ENCODE measurements around the gene MYOM3. TPM values are rescaled to one million over a fixed set of nuclear protein-coding genes. Genes with fewer than 3 reads are reported as not detected.

The MYOM3 gene
- total RNA-seq, 2 donors from 2014 or later: 0.11 to 0.15 TPM

DNA sequence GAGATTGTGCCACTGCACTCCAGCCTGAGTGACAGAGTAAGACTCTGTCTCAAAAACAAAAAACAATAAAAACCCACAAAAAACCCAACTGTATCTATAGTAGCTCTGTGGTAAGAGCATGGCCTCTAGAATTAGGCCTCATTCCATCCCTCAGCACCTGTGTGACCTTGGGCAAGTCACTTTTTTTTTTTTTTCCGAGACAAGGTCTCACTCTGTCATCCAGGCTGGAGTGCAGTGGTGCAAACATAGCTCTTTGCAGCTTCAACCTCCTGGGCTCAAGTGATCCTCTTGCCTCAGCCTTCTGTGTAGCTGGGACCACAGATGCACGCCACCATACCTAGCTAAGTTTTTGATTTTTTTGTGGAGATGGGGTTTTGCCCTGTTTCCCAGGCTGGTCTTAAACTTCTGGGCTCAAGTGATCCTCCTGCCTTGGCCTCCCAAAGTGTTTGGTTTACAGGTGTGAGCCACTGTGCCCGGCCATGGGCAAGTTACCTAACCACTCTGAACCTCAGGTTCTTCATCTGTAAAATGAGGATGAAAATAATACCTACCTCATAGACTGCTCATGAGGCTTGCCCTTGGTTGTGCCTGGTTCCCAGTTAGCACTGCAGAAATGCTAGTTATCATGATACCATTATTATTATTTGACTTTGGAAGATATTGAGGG, 15.3 kb upstream of the MYOM3 start:
- TF ChIP-seq, protein P1, sequence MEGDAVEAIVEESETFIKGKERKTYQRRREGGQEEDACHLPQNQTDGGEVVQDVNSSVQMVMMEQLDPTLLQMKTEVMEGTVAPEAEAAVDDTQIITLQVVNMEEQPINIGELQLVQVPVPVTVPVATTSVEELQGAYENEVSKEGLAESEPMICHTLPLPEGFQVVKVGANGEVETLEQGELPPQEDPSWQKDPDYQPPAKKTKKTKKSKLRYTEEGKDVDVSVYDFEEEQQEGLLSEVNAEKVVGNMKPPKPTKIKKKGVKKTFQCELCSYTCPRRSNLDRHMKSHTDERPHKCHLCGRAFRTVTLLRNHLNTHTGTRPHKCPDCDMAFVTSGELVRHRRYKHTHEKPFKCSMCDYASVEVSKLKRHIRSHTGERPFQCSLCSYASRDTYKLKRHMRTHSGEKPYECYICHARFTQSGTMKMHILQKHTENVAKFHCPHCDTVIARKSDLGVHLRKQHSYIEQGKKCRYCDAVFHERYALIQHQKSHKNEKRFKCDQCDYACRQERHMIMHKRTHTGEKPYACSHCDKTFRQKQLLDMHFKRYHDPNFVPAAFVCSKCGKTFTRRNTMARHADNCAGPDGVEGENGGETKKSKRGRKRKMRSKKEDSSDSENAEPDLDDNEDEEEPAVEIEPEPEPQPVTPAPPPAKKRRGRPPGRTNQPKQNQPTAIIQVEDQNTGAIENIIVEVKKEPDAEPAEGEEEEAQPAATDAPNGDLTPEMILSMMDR (conservative IDR thresholded peaks at IDR 0.05): no peak
- no peaks in the 10 kb centered on the region for H3K4me1 ChIP-seq (ENCODE audit: control insufficient read depth, insufficient read depth, low read length)
- H3K27ac Mint-ChIP-seq: no peak overlapping the region
- no peaks in the 10 kb centered on the region for H3K27me3 ChIP-seq (ENCODE audit: control insufficient read depth, insufficient read depth, low read length, poor library complexity, severe bottlenecking)
- H3K36me3 Mint-ChIP-seq (ENCODE audit: low read depth): no peaks in the 10 kb centered on the region
- H3K4me3 Mint-ChIP-seq: no peak overlapping the region
- 86 to 89% methylated on average over 2 to 3 of the region's 3 CpGs for WGBS, 2 experiments (ENCODE audit: insufficient coverage in 1 of 2, insufficient read length in 1 of 2)
- H3K27ac ChIP-seq (ENCODE audit: low read depth, low read length): no peak overlapping the region
- no peaks in the 10 kb centered on the region for H3K9me3 Mint-ChIP-seq
- no peaks in the 10 kb centered on the region for H3K27me3 Mint-ChIP-seq (ENCODE audit: insufficient read depth)
- H3K9me3 ChIP-seq (ENCODE audit: control insufficient read depth, low read length): peaks cover 6% of the 10 kb centered on the region
- peaks cover 7% of the 10 kb centered on the region for H3K4me1 Mint-ChIP-seq
- no peak overlapping the region for H3K9ac ChIP-seq (ENCODE audit: extremely low read depth, low read length, poor library complexity, severe bottlenecking)
- no peak overlapping the region for H3K4me3 ChIP-seq (ENCODE audit: low read length)
- no peak for DNase-seq
- H3K36me3 ChIP-seq (ENCODE audit: control insufficient read depth, insufficient read depth, low read length): no peaks in the 10 kb centered on the region

DNA sequence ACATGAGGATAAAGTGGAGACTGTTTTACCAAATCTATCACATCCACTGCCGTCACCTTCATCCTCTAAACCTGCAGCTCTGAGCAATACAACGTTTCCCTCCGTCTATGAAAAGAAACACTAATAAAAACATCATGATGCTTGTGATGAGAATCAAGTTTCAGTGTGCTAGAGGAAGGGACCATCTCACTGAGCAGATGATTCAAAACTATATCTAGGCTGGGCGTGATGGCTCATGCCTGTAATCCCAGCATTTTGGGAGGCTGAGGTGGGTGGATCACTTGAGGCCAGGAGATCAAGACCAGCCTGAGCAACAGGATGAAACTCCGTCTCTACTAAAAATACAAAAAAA, 14.7 kb upstream of the MYOM3 start:
- Mint-ChIP-seq H3K4me3 (no peak overlapping the region), H3K27me3 (ENCODE audit: insufficient read depth) (no peaks in the 10 kb centered on the region), H3K9me3 (no peaks in the 10 kb centered on the region), H3K27ac (no peak overlapping the region), H3K4me1 (peaks cover 7% of the 10 kb centered on the region), H3K36me3 (ENCODE audit: low read depth) (no peaks in the 10 kb centered on the region)
- H3K9me3 ChIP-seq (ENCODE audit: control insufficient read depth, low read length): peaks cover 6% of the 10 kb centered on the region
- no peak overlapping the region for H3K27ac ChIP-seq (ENCODE audit: low read depth, low read length)
- no peak overlapping the region for H3K4me3 ChIP-seq (ENCODE audit: low read length)
- WGBS, 2 experiments (ENCODE audit: insufficient coverage in 1 of 2, insufficient read length in 1 of 2): 80 to 98% methylated on average over 1 to 4 of the region's 5 CpGs
- no peak overlapping the region for H3K9ac ChIP-seq (ENCODE audit: extremely low read depth, low read length, poor library complexity, severe bottlenecking)
- TF ChIP-seq, protein P1 (conservative IDR thresholded peaks at IDR 0.05): no peak
- no peaks in the 10 kb centered on the region for H3K27me3 ChIP-seq (ENCODE audit: control insufficient read depth, insufficient read depth, low read length, poor library complexity, severe bottlenecking)
- no peaks in the 10 kb centered on the region for H3K36me3 ChIP-seq (ENCODE audit: control insufficient read depth, insufficient read depth, low read length)
- no peak for DNase-seq
- H3K4me1 ChIP-seq (ENCODE audit: control insufficient read depth, insufficient read depth, low read length): no peaks in the 10 kb centered on the region

DNA sequence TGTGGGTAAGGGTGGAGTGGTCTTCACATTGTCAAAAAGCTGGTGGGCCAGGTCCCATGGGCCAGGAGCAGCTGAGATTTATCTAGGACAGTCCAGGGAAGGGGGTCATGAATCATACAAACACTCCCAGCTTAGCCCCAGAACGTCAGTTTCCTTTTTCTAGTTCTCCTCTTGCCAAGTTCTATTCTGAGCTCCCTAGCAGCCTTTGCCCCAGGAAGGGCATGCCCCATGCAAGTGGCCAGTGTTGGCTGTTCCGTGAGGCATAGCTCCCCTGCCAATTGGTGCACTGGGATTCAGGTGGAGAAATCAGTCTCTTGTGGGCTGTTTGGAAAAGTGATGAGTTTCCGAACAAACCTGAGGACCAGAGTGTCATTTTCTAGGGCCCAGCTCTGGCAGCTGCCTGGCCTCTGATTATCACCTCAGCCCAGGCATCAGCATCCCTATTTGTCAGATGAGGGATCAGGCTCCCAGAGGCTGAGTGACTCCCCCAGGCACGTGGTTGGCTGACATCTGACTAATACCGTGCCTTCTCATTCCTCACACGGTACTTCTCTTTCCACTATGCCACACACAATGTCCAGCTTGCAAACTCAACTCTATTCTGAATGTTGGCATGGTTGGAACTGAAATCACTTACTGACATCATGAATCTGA, 14.2 kb upstream of the MYOM3 start:
- no peak for DNase-seq
- peaks cover 6% of the 10 kb centered on the region for H3K9me3 ChIP-seq (ENCODE audit: control insufficient read depth, low read length)
- H3K9me3 Mint-ChIP-seq: no peaks in the 10 kb centered on the region
- H3K4me3 Mint-ChIP-seq: no peak overlapping the region
- no peaks in the 10 kb centered on the region for H3K27me3 Mint-ChIP-seq (ENCODE audit: insufficient read depth)
- H3K4me1 ChIP-seq (ENCODE audit: control insufficient read depth, insufficient read depth, low read length): no peaks in the 10 kb centered on the region
- TF ChIP-seq, protein P1 (conservative IDR thresholded peaks at IDR 0.05): no peak
- 61 to 79% methylated on average over 6 of the region's 6 CpGs for WGBS, 2 experiments (ENCODE audit: insufficient coverage in 1 of 2, insufficient read length in 1 of 2)
- H3K27ac ChIP-seq (ENCODE audit: low read depth, low read length): no peak overlapping the region
- no peaks in the 10 kb centered on the region for H3K36me3 Mint-ChIP-seq (ENCODE audit: low read depth)
- H3K4me1 Mint-ChIP-seq: peaks cover 7% of the 10 kb centered on the region
- H3K27me3 ChIP-seq (ENCODE audit: control insufficient read depth, insufficient read depth, low read length, poor library complexity, severe bottlenecking): no peaks in the 10 kb centered on the region
- H3K36me3 ChIP-seq (ENCODE audit: control insufficient read depth, insufficient read depth, low read length): no peaks in the 10 kb centered on the region
- no peak overlapping the region for H3K9ac ChIP-seq (ENCODE audit: extremely low read depth, low read length, poor library complexity, severe bottlenecking)
- no peak overlapping the region for H3K4me3 ChIP-seq (ENCODE audit: low read length)
- no peak overlapping the region for H3K27ac Mint-ChIP-seq

Measured in endodermal cell (in vitro differentiated cells).